ENCODE measurements around the gene ZC3H6. TPM values are rescaled to one million over a fixed set of nuclear protein-coding genes. Genes with fewer than 3 reads are reported as not detected.
"Not testable (repeated sequence)": the region's sequence is repeated elsewhere in the genome, so short reads cannot be mapped to it uniquely, and the experiment has no call there.

ZC3H6 gene
- total and polyA plus RNA-seq, 7 experiments from 2014 or later: 9.1 to 42.1 (median 18.7) TPM

DNA sequence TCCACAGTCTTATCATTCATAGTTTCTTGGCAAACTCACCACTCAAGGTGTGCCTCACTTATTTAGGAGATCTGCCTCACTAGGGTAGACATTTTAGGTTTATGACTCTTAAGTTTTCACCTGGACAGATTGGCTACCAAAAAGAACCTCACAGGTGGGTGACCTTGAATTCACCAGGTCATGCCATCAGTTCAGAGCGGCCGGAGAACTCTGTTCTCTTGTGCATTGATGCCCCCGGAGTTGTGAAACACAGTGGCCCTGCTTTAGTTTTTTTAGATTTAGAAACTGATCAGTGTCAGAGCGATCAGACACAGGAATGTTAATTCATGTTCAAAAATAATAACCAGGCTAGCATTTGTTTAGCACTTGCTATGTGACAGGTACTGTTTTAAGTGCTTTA, 6.7 kb downstream of the ZC3H6 start:
- POLR2A ChIA-PET; H3K9me3 Mint-ChIP-seq; DNase-seq; H3K36me3 Mint-ChIP-seq; H3K4me3 Mint-ChIP-seq; CTCF ChIA-PET; intact Hi-C loops (cut with micrococcal nuclease); H3K9me3 ChIP-seq (ENCODE audit: control insufficient read depth in 2 of 3, low read length in 3 of 3); H3K27ac ChIP-seq (ENCODE audit: low read depth, low read length); ATAC-seq; H3K27me3 ChIP-seq (ENCODE audit: control insufficient read depth in 2 of 2, insufficient read depth in 2 of 2, low read length in 2 of 2); H3K4me3 ChIP-seq (ENCODE audit: low read length); H3K27me3 Mint-ChIP-seq; H3K36me3 ChIP-seq (ENCODE audit: control insufficient read depth in 2 of 3, insufficient read depth in 3 of 3, low read length in 3 of 3): not testable (repeated sequence)
- peaks cover 8 to 11% of the 10 kb centered on the region in 2 donors for H3K4me1 ChIP-seq (ENCODE audit: control insufficient read depth in 2 of 2, insufficient read depth in 2 of 2, low read length in 2 of 2)
- Mint-ChIP-seq H3K27ac (peak overlapping the region in 1 of 9 donors; percentile 10), H3K4me1 (peaks cover 7 to 59% (median 47%) of the 10 kb centered on the region in 7 donors)

DNA sequence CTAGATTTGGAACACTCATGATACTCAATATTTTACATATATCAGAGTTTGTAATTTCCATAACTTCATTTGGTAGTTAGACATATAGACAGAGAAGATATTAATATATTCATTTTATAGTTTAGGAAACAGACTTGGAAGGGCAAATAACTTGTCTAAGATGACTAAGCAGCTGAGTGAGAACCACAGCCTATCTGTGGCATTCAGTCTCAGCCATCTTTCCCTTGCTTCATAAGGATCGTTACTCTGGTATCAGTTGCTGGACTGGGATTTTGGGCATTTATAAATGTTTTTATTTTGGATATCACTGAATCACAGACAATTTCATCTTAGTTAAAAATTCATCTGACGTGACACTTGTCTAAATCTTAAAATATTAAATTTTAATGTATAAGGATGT, 8.1 kb downstream of the ZC3H6 start:
- peaks cover 2 to 57% (median 43%) of the 10 kb centered on the region in 7 donors for H3K4me1 Mint-ChIP-seq
- DNase-seq; H3K27ac Mint-ChIP-seq; H3K9me3 ChIP-seq (ENCODE audit: control insufficient read depth in 2 of 3, low read length in 3 of 3); H3K27me3 Mint-ChIP-seq; H3K4me3 Mint-ChIP-seq; H3K27me3 ChIP-seq (ENCODE audit: control insufficient read depth in 2 of 2, insufficient read depth in 2 of 2, low read length in 2 of 2); ATAC-seq; H3K4me1 ChIP-seq (ENCODE audit: control insufficient read depth in 2 of 2, insufficient read depth in 2 of 2, low read length in 2 of 2); intact Hi-C loops (cut with micrococcal nuclease); H3K9me3 Mint-ChIP-seq; H3K4me3 ChIP-seq (ENCODE audit: low read length); POLR2A ChIA-PET; CTCF ChIA-PET; H3K36me3 Mint-ChIP-seq; H3K36me3 ChIP-seq (ENCODE audit: control insufficient read depth in 2 of 3, insufficient read depth in 3 of 3, low read length in 3 of 3); H3K27ac ChIP-seq (ENCODE audit: low read depth, low read length): not testable (repeated sequence)

DNA sequence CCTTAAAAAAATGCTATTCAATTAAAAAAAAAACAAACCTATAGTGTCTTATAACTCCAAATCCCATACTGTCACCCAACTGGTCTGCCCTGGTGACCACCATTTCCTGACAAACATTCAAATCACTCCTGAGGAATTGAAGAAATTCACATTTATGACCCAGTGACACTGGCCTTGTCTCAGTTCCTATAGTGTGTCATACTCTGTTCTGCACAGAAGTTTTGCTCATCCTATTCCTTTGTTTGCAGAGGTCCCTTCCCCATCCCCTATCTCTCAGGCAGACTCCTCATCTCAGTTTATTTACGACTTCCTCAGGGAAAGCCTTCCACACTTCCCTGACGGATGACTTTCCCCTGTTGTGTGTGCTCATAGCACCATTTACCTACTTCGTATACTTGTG, 14.7 kb downstream of the ZC3H6 start:
- CTCF ChIA-PET: interaction anchor here (0.8 kb wide), 1 partner anchor 169 kb away, joined by 3 read pairs; no protein-coding TSS in a partner anchor
- Histone ChIP-seq H3K4me1 (ENCODE audit: control insufficient read depth in 2 of 2, insufficient read depth in 2 of 2, low read length in 2 of 2) (no peaks in the 10 kb centered on the region), H3K36me3 (ENCODE audit: control insufficient read depth in 2 of 3, insufficient read depth in 3 of 3, low read length in 3 of 3) (no peaks in the 10 kb centered on the region), H3K27ac (ENCODE audit: low read depth, low read length) (no peak overlapping the region), H3K27me3 (ENCODE audit: control insufficient read depth in 2 of 2, insufficient read depth in 2 of 2, low read length in 2 of 2) (no peaks in the 10 kb centered on the region), H3K4me3 (ENCODE audit: low read length) (no peak overlapping the region), H3K9me3 (ENCODE audit: control insufficient read depth in 2 of 3, low read length in 3 of 3) (no peaks in the 10 kb centered on the region)
- Mint-ChIP-seq H3K4me1 (peaks cover 0 to 39% (median 14%) of the 10 kb centered on the region in 7 donors), H3K4me3 (no peak overlapping the region), H3K36me3 (peaks cover 0 to 5% (median 3%) of the 10 kb centered on the region in 5 donors), H3K9me3 (no peaks in the 10 kb centered on the region), H3K27me3 (no peaks in the 10 kb centered on the region), H3K27ac (peak overlapping the region in 1 of 9 donors; percentile 14)
- ATAC-seq (no peak), DNase-seq (no peak)
- POLR2A ChIA-PET: no interaction called here
- intact Hi-C loops (cut with micrococcal nuclease): no loop called here

DNA sequence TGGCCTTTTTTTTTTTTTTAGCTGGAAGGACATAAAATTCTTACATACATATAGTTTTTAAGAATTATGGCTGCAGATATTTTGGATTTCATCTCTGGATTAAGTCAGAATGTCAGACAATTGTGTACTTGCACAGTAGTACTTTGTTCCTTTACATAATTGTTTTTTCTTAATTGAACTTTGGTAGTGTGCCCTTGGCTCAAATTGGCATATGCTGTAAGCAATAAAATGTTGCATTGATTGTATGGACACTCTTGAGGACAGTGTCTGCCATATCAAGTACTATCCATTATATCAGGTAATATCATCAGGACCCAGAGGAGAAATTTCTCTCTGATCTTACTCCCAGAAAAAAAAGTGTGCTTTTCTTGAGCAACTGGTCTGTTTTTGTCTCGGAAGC, 15.3 kb downstream of the ZC3H6 start:
- CTCF ChIA-PET: interaction anchor here (0.6 kb wide), 1 partner anchor 1587 kb away, joined by 3 read pairs; no protein-coding TSS in a partner anchor
- POLR2A ChIA-PET: interaction anchor here (0.6 kb wide), 1 partner anchor 30 kb away, joined by 3 read pairs; no protein-coding TSS in a partner anchor

DNA sequence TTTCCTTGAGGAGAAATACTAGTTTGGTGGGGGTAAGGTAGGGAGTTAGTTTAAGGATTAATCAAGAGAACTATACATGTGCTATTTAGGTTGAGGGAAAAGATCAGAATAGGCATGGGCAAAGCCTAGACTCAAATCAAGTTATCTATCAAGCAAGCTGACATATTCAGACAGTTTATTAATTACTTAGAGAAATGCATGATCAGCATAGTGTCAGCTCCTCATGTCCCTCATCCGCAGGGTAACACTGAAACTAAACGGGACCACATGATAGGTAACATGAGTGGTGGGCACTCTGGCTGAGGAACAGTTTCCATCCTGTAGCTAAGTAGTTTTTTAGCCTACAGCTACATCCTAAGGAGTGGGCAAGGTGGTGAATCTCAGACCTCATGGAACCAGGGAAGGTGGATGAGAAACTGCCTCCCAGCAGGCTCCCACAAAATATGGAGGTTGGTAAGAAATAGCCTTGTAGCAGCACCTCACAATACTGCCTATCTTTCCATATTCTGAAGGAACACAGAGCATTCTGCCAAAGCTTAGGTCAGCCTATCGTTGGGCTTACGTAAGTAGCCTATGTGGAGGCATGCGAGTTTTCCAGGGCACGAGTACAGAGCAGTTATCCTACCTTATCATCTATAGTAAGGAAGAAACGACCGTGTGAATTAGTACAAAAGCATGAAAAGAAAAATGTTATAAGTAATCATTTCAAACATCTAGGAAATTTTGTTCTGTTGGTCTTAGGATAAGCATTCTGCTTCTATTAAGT, 18.4 kb downstream of the ZC3H6 start:
- H3K4me3 ChIP-seq (ENCODE audit: low read length): no peak overlapping the region
- no peaks in the 10 kb centered on the region for H3K4me1 ChIP-seq (ENCODE audit: control insufficient read depth in 2 of 2, insufficient read depth in 2 of 2, low read length in 2 of 2)
- H3K4me3 Mint-ChIP-seq: no peak overlapping the region
- H3K27me3 Mint-ChIP-seq: peaks cover 0 to 2% (median 0%) of the 10 kb centered on the region in 5 donors
- H3K36me3 ChIP-seq (ENCODE audit: control insufficient read depth in 2 of 3, insufficient read depth in 3 of 3, low read length in 3 of 3): no peaks in the 10 kb centered on the region
- H3K9me3 ChIP-seq (ENCODE audit: control insufficient read depth in 2 of 3, low read length in 3 of 3): no peaks in the 10 kb centered on the region
- ChIA-PET CTCF (no interaction called here), POLR2A (no interaction called here)
- H3K27ac ChIP-seq (ENCODE audit: low read depth, low read length): no peak overlapping the region
- intact Hi-C loops (cut with micrococcal nuclease): no loop called here
- H3K27me3 ChIP-seq (ENCODE audit: control insufficient read depth in 2 of 2, insufficient read depth in 2 of 2, low read length in 2 of 2): no peaks in the 10 kb centered on the region
- H3K9me3 Mint-ChIP-seq: no peaks in the 10 kb centered on the region
- DNase-seq (no peak), ATAC-seq (no peak)
- peaks cover 0 to 5% (median 3%) of the 10 kb centered on the region in 5 donors for H3K36me3 Mint-ChIP-seq
- peaks cover 2 to 36% (median 12%) of the 10 kb centered on the region in 7 donors for H3K4me1 Mint-ChIP-seq
- H3K27ac Mint-ChIP-seq: peak overlapping the region in 1 of 9 donors; percentile 27

More for the DNA sequence above, 15.3 kb downstream of the ZC3H6 start:
- Histone ChIP-seq H3K9me3 (ENCODE audit: control insufficient read depth in 2 of 3, low read length in 3 of 3) (no peaks in the 10 kb centered on the region), H3K4me1 (ENCODE audit: control insufficient read depth in 2 of 2, insufficient read depth in 2 of 2, low read length in 2 of 2) (no peaks in the 10 kb centered on the region), H3K4me3 (ENCODE audit: low read length) (no peak overlapping the region), H3K27ac (ENCODE audit: low read depth, low read length) (no peak overlapping the region), H3K36me3 (ENCODE audit: control insufficient read depth in 2 of 3, insufficient read depth in 3 of 3, low read length in 3 of 3) (no peaks in the 10 kb centered on the region), H3K27me3 (ENCODE audit: control insufficient read depth in 2 of 2, insufficient read depth in 2 of 2, low read length in 2 of 2) (no peaks in the 10 kb centered on the region)
- H3K4me3 Mint-ChIP-seq: no peak overlapping the region
- peaks cover 0 to 39% (median 14%) of the 10 kb centered on the region in 7 donors for H3K4me1 Mint-ChIP-seq
- peaks cover 0 to 5% (median 3%) of the 10 kb centered on the region in 5 donors for H3K36me3 Mint-ChIP-seq
- peaks cover 0 to 2% (median 0%) of the 10 kb centered on the region in 5 donors for H3K27me3 Mint-ChIP-seq
- intact Hi-C loops (cut with micrococcal nuclease): no loop called here
- ATAC-seq (no peak), DNase-seq (no peak)
- H3K27ac Mint-ChIP-seq: no peak overlapping the region
- no peaks in the 10 kb centered on the region for H3K9me3 Mint-ChIP-seq

DNA sequence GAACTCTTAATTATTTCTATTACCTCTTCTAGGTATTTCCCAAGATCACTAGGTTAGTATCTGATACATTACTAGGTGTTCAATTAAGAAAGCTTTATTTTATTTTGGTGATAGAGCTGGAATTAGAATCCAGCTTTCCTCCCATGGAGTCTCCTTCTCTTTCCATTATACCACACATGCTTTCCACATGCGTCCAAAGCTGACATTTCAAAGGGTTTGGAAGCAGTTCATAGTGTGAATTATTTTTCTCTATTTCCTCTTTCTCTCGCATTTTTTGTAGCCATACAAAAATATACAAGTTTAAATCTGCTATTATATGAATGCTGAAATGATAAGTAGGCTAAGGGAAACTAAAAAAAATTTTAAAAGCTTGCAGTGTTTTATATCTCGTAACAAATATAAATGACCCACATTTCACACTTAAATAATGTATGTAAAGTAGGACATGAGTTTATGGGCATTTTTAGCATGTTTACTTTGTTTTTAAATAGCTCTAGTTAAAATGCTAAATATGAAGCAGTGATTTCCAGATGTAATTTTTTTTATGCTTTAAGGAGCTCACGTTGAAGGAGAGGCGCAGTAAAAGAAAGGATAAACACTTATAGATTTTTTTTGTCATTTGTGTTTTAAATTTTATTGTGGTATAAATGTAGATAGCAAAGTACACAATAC, 20.1 kb downstream of the ZC3H6 start:
- H3K36me3 Mint-ChIP-seq: peaks cover 3 to 10% (median 7%) of the 10 kb centered on the region in 5 donors
- Histone ChIP-seq H3K4me1 (ENCODE audit: control insufficient read depth in 2 of 2, insufficient read depth in 2 of 2, low read length in 2 of 2) (no peaks in the 10 kb centered on the region), H3K36me3 (ENCODE audit: control insufficient read depth in 2 of 3, insufficient read depth in 3 of 3, low read length in 3 of 3) (peaks cover 0 to 4% (median 0%) of the 10 kb centered on the region in 3 experiments), H3K4me3 (ENCODE audit: low read length) (no peak overlapping the region), H3K9me3 (ENCODE audit: control insufficient read depth in 2 of 3, low read length in 3 of 3) (no peaks in the 10 kb centered on the region), H3K27ac (ENCODE audit: low read depth, low read length) (no peak overlapping the region), H3K27me3 (ENCODE audit: control insufficient read depth in 2 of 2, insufficient read depth in 2 of 2, low read length in 2 of 2) (no peaks in the 10 kb centered on the region)
- H3K9me3 Mint-ChIP-seq: peaks cover 0 to 5% (median 0%) of the 10 kb centered on the region in 11 donors
- H3K27ac Mint-ChIP-seq: no peak overlapping the region
- ChIA-PET POLR2A (interaction anchor here (0.7 kb wide), 1 partner anchor 138 kb away, joined by 3 read pairs; no protein-coding TSS in a partner anchor), CTCF (interaction anchor here (0.7 kb wide), 1 partner anchor 177 kb away, joined by 3 read pairs; no protein-coding TSS in a partner anchor)
- DNase-seq: no peak
- peaks cover under 1 to 36% (median 19%) of the 10 kb centered on the region in 7 donors for H3K4me1 Mint-ChIP-seq
- H3K27me3 Mint-ChIP-seq: peaks cover 0 to 2% (median 0%) of the 10 kb centered on the region in 5 donors
- ATAC-seq: no peak
- no peak overlapping the region for H3K4me3 Mint-ChIP-seq
- intact Hi-C loops (cut with micrococcal nuclease): loop anchor here in 1 of 2 donors (5.0 kb wide), 1 partner anchor 38 kb away; the partner anchor contains the start of gene ZC3H8

Data from naive thymus-derived CD4-positive, alpha-beta T cell (primary cell).